Mononuclear cell (primary cell): ENCODE measurements around the gene SCUBE2. TPM values are rescaled to one million over a fixed set of nuclear protein-coding genes. Genes with fewer than 3 reads are reported as not detected.
"Not testable (repeated sequence)": the region's sequence is repeated elsewhere in the genome, so short reads cannot be mapped to it uniquely, and the experiment has no call there.

Experiments used
- H3K27me3 ChIP-seq: 2 replicates; pipeline ENCODE4 v1.6.0; 2011; ENCODE audit warnings: low read length, control low read depth; ENCODE audit not compliant: insufficient read depth
- H3K4me1 ChIP-seq: 2 replicates; pipeline ENCODE4 v1.5.1; 2011; ENCODE audit warnings: mild to moderate bottlenecking, low read length, control low read depth; ENCODE audit not compliant: insufficient read depth
- H3K4me3 ChIP-seq: 2 replicates; pipeline ENCODE4 v1.5.1; 2011; ENCODE audit warnings: mild to moderate bottlenecking, low read length, moderate library complexity
- H3K9me3 ChIP-seq: 2 replicates; pipeline ENCODE4 v1.5.1; 2011; ENCODE audit warnings: low read depth, mild to moderate bottlenecking, control low read depth, low read length
- total RNA-seq: library from RNA; depleted of rRNA; stranded (reverse); fragments of >200 nt; gene quantifications from one replicate; pipeline ENCODE4 v1.2.3, GENCODE V29; 2012

The SCUBE2 gene
- total RNA-seq, 1 donor: not detected

DNA sequence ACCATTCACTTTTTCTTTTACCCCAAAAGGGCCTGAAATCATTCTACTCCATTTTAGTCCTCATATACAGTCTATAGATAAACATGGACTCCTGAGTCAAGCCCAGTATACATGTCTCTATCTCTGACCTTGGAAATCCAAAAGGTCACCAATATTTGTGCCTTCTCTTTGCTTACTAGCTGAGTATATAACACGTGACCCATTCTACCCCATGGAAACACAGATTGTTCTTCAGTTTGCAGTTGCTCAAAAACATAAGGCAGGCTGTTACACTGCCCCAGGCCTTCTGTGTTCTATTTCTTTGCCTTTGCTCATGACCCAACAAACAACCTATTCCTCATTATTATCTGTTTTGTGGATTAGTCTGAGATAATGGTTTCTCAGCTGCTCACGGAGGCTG lies 93.4 kb downstream of the SCUBE2 start:
- Histone ChIP-seq H3K27me3 (peaks cover 42% of the 10 kb centered on the region), H3K9me3 (no peaks in the 10 kb centered on the region), H3K4me1 (peaks cover 20% of the 10 kb centered on the region), H3K4me3 (no peak overlapping the region)

DNA sequence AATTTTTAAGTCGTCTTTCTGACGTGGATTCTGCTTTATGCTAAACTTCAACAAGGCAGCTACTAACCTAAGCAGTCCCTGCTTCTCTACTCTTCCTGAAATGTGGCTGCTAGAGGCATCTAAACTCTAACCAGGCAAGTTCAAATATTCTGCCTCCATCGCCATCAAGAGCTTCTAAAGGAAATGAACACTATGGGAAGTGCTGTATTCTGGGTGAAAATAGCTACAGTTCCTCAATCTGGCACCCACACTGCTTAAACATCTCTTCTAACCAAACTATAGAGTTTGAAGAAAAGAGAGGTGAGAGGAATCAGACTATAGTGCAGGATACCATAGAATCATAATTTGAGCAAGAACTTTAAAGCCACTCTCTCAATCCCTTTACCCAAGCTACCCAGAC lies 93.9 kb downstream of the SCUBE2 start:
- H3K4me3 ChIP-seq: no peak overlapping the region
- peaks cover 14% of the 10 kb centered on the region for H3K4me1 ChIP-seq
- H3K9me3 ChIP-seq: no peaks in the 10 kb centered on the region
- peaks cover 37% of the 10 kb centered on the region for H3K27me3 ChIP-seq

DNA sequence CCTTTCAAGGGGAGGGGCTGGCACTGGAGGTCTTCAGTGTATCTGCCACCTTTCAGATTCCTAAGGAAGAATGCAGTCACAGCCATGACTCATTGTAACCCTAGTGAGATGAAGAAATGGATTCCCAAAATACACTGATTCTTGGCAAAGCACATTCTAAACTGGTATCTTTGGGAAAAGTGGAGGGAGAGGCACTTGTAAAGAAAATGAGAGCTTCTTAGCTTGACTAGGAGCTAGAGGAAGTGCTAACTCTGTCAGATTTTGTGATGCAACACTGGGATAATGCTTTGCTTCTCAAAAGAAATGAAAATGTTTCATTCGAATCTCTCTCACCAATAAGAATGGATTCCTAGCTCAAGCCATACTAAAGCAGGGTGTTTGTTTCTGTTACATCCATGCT lies 101.9 kb downstream of the SCUBE2 start:
- H3K4me1 ChIP-seq: peaks cover 8% of the 10 kb centered on the region
- no peaks in the 10 kb centered on the region for H3K9me3 ChIP-seq
- H3K4me3 ChIP-seq: no peak overlapping the region
- no peaks in the 10 kb centered on the region for H3K27me3 ChIP-seq

DNA sequence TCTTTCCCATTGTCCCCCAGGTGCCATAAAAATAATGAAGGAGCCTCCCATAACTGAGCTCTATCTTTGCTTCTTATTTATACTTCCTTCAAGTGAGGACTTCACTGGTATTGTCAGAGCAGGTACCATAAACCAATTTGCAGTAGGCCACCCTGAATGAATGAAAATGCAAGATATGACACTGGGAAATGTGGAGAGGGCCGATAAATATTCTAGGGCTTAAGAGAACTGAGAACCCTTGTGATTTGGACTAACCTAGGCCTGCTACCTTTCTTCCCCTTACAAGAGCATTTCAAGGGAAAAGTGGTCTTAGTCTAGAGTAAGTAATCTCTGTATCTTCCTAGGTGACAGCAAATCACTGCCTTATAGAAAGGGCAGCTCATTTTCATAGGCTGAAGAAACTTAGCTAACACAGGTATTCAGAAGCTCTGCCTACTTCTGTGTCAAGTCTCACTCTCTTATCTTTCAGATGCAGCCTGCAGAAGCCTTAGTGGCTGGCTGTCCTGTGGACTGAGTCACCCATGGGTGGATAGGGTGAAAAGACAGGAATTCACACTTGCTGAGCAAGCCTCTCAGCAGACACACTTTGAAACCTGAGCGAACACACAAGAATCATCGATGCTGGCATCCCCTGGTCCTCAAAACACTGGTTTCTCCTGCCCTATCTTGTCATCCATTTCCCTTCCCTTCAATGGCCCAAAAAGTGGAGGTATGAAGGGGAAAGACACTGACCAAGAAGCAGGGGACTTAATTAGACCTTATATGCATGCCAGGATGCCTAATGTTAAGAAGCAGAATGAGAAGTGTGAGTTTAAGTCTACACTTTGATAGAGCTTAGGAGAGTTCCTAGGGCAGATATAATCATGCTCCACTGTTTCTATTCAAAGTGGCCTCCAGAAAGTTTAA lies 102.8 kb downstream of the SCUBE2 start:
- no peak overlapping the region for H3K4me3 ChIP-seq
- H3K9me3 ChIP-seq: no peaks in the 10 kb centered on the region
- peaks cover 8% of the 10 kb centered on the region for H3K4me1 ChIP-seq
- no peaks in the 10 kb centered on the region for H3K27me3 ChIP-seq

DNA sequence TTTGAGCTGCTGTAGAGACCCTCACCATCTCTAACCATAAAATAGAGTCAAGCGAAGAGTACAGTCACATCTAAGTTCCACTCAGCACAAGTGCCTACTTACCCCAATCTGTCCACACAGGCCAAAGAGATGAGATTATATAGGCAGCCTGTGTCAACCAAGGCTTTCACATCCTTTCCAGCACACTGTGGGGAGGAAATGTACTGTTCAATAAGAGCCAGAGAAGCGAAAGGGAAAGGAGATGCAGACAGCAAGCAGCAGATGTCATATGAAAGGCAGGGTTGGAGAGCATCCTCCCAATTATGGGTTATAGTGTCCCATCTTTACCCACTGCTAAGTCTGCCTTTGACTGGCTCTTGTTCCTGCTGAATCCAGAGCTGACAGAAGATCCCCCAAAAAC lies 104.0 kb downstream of the SCUBE2 start:
- Histone ChIP-seq H3K9me3 (no peaks in the 10 kb centered on the region), H3K4me1 (peaks cover 8% of the 10 kb centered on the region), H3K4me3 (no peak overlapping the region), H3K27me3 (no peaks in the 10 kb centered on the region)

DNA sequence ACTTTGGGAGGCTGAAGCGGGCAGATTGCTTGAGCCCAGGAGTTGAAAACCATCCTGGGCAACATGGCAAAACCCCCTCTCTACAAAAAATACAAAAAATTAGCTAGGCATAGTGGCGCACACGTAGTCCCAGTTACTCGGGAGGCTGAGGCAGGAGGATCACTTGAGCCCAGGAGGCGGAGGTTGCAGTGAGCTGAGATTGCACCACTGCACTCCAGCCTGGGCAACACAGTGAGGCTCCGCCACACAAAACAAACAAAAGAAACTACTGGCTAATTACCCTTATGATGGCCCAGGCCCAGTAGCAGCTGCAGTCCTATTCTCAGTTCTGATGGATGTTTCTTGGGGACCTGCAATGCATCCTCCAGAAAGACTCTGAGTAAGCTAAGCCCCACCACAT lies 104.6 kb downstream of the SCUBE2 start:
- not testable (repeated sequence) for H3K27me3 ChIP-seq, H3K4me3 ChIP-seq, H3K4me1 ChIP-seq, H3K9me3 ChIP-seq

DNA sequence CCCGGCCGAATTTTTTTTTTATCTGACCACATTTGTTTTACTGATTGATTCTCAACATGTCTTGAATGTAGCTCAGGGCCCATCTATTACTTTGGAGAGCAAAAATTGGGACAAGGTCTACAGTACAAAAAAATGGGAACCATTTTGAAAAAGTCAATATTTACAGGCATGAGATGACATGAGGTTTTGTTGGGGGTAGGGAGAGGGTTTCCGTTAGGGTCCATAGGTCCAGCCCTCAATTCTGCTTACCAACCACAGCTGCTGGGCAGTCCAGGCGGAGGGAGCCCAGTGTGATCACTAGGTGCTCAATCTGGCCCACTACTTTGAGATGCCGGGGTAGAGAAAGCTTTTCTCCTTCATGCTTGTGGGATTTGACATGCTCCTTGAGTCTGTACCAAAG lies 105.9 kb downstream of the SCUBE2 start:
- Histone ChIP-seq H3K4me3 (no peak overlapping the region), H3K9me3 (no peaks in the 10 kb centered on the region), H3K27me3 (no peaks in the 10 kb centered on the region), H3K4me1 (peaks cover 8% of the 10 kb centered on the region)

DNA sequence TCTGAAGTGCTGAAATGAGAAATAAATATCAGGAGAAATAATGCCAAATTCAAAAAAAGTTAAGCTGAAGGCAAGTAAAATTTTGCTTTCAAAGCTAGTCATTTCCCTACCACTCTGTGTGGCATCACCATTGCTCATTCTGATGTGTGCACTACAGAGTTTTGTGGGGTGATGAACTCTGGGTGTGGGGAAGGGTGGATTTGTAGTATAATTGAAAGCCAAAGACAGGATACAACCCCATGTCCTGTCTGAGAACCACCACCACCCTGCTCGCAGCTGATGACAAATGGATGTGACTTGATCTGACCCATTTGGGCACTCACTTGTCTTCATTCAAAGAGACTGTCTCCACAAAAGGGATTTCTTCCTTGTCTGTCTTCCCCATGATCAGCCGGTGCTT lies 107.8 kb downstream of the SCUBE2 start:
- no peak overlapping the region for H3K4me3 ChIP-seq
- no peaks in the 10 kb centered on the region for H3K27me3 ChIP-seq
- no peaks in the 10 kb centered on the region for H3K4me1 ChIP-seq
- H3K9me3 ChIP-seq: no peaks in the 10 kb centered on the region

DNA sequence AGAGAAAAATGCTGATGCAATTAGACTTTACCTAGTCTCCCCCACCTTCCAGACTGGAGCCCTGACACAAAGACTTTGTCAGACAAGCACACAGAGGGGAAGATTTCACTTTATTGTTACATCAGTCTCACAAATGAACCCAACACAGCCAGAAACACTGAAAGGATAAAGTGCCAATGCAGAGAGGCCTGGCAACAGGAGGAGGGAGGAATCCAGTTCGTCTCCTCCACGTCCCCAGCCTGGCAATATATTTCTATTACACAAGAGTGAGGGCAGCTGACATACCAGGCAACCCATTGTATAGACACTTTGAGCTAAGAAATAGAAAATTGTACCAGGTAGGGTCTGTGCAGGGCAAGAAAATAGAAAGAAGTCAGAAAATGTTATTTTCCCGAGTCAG lies 110.9 kb downstream of the SCUBE2 start:
- no peaks in the 10 kb centered on the region for H3K4me1 ChIP-seq
- no peaks in the 10 kb centered on the region for H3K27me3 ChIP-seq

DNA sequence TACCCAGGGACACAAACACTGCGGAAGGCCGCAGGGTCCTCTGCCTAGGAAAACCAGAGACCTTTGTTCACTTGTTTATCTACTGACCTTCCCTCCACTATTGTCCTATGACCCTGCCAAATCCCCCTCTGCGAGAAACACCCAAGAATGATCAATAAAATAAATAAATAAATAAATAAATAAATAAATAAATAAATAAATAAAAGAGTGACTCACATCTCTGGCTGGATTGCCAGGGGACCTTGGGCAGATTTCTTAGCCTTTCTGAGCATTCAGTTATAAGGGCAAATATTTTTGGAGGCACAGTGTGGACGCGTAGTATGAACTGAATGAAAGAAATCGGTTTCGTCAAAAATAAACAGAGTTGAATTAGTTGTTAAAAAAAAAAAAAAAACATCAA lies 112.0 kb downstream of the SCUBE2 start:
- H3K9me3 ChIP-seq, H3K27me3 ChIP-seq, H3K4me3 ChIP-seq: not testable (repeated sequence)

More for the DNA sequence above, 110.9 kb downstream of the SCUBE2 start:
- Histone ChIP-seq H3K4me3 (no peak overlapping the region), H3K9me3 (no peaks in the 10 kb centered on the region)

DNA sequence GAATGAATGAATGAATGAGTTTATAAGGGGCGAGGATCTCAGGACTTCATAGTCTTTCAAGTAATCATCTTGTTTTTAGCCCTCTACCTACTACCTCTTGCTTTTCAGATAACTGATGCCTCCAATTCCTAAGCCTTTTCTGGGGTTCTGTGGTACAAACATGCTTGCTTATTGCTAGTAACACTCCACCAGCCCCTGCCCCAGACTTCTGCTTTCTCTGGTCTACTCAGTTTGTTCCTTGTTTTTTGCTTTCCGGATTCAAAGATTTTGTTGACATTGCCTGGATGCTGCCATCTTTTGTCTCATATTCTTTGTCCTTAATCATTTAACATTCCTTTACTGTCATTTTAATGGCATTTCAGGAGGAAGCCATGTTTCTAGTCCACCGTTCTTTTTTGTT lies 118.3 kb downstream of the SCUBE2 start:
- no peak overlapping the region for H3K4me3 ChIP-seq
- H3K4me1 ChIP-seq: no peaks in the 10 kb centered on the region
- no peaks in the 10 kb centered on the region for H3K9me3 ChIP-seq
- H3K27me3 ChIP-seq: no peaks in the 10 kb centered on the region

More for the DNA sequence above, 112.0 kb downstream of the SCUBE2 start:
- H3K4me1 ChIP-seq: not testable (repeated sequence)

DNA sequence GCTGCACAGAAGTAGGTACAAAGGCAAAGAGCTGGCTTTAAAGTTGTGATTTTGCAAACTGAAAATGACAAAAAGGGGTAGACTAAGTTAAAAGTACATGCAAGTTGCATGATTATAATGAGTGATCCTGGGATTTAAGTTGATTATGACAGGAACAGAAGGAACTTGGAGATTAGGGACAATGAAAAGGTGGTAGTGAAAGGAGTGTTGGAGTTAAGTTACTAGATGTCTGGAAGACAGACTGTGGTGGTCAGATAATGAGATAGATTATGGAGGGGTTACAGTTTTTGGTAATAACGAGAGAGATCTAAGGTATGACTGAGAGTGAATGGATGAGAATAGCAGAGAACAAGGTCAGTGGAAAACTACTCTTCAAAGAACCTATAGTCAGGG lies 119.5 kb downstream of the SCUBE2 start:
- Histone ChIP-seq H3K4me3 (no peak overlapping the region), H3K9me3 (no peaks in the 10 kb centered on the region)

DNA sequence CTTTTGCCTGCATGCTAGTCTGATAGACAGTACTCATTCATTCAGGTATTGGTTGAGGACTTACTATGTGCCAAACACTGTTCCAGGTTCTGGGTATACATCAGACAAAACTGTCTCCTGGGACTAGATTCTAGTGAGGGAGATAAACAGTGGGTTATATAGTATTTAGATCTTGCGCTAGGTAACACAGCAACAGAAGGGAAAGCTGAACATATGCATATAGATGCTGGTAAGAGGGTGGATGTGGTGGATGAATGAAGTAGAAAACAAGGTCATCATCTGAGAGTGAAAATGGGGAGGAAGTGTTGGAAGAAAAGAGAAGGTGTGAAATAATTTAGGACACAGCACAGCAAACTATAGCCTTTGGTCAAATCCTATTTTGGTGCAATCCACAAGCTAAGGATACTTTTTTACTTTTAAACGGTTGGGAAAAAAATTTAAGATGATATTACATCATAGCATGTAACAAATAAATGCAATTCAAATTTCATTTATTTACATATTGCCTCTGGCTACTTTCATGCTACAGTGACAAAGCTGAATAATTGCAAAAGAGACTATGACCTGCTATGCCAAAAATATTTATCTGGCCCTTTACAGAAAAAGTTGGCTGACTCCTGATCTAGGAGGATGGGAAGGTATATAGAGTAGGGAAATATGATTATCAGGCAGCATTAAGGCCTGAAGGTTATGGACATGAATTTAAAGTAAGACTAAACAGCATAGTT lies 120.0 kb downstream of the SCUBE2 start:
- Histone ChIP-seq H3K9me3 (no peaks in the 10 kb centered on the region), H3K4me1 (no peaks in the 10 kb centered on the region), H3K4me3 (no peak overlapping the region), H3K27me3 (no peaks in the 10 kb centered on the region)

More for the DNA sequence above, 119.5 kb downstream of the SCUBE2 start:
- no peaks in the 10 kb centered on the region for H3K4me1 ChIP-seq
- H3K27me3 ChIP-seq: no peaks in the 10 kb centered on the region
